GM23338 (cell line): Measurements from ENCODE around the gene SH2D5.

ENCODE experiments used
- CREB1 ChIP-seq: fragments of 250-450 bp; sonication (Bioruptor Pico); IDR thresholded peaks from 2 replicates; pipeline ENCODE4 v1.5.0; 2020; ENCODE audit warnings: low read depth, mild to moderate bottlenecking, moderate library complexity
- EZH2 ChIP-seq: fragments of 200-600 bp; sonication (generic); IDR thresholded peaks from one replicate; pipeline ENCODE4 v1.8.0; 2017; ENCODE audit warnings: antibody characterized with exemption, mild to moderate bottlenecking, low read depth; ENCODE audit not compliant: unreplicated experiment
- EZH2phosphoT487 ChIP-seq: fragments of 200-600 bp; sonication (generic); IDR thresholded peaks from one replicate; pipeline ENCODE4 v1.8.1; 2018; ENCODE audit warnings: antibody characterized with exemption; ENCODE audit not compliant: unreplicated experiment
- JUNB ChIP-seq: IDR thresholded peaks from one replicate; pipeline ENCODE4 v1.6.1; 2016; ENCODE audit warnings: antibody characterized with exemption; ENCODE audit not compliant: unreplicated experiment
- NANOG ChIP-seq: IDR thresholded peaks from 2 replicates; pipeline ENCODE4 v1.6.1; 2016; ENCODE audit warnings: antibody characterized with exemption, borderline replicate concordance
- POLR2AphosphoS5 ChIP-seq: IDR thresholded peaks from 2 replicates; pipeline ENCODE4 v1.6.1; 2016; ENCODE audit warnings: antibody characterized with exemption, low read depth
- STAT1 ChIP-seq: IDR thresholded peaks from one replicate; pipeline ENCODE4 v1.6.1; 2016; ENCODE audit warnings: antibody characterized with exemption; ENCODE audit not compliant: unreplicated experiment
- ZNF114 ChIP-seq: fragments of 250-450 bp; sonication (Bioruptor Pico); IDR thresholded peaks from 2 replicates; pipeline ENCODE4 v1.5.0; 2020; ENCODE audit warnings: mild to moderate bottlenecking, moderate library complexity
- TF ChIP-seq, protein P1 (sequence below): IDR thresholded peaks from 2 replicates; pipeline ENCODE4 v1.6.1; 2016; ENCODE audit warnings: antibody characterized with exemption
- TF ChIP-seq, protein P2 (sequence below), 2 experiments: fragments of 200-600 bp in 1 of 2; sonication (generic) in 1 of 2; conservative IDR thresholded peaks; 2 replicates each; pipeline versions ENCODE4 v1.5.1 to v1.6.1; 2016 to 2017; ENCODE audit warnings: antibody characterized with exemption in 2 of 2, low read depth in 2 of 2, mild to moderate bottlenecking in 2 of 2, moderate library complexity in 1 of 2
- TF ChIP-seq, protein P3 (sequence below): IDR thresholded peaks from one replicate; pipeline ENCODE4 v1.6.1; 2018; ENCODE audit warnings: antibody characterized with exemption; ENCODE audit not compliant: unreplicated experiment

DNA sequence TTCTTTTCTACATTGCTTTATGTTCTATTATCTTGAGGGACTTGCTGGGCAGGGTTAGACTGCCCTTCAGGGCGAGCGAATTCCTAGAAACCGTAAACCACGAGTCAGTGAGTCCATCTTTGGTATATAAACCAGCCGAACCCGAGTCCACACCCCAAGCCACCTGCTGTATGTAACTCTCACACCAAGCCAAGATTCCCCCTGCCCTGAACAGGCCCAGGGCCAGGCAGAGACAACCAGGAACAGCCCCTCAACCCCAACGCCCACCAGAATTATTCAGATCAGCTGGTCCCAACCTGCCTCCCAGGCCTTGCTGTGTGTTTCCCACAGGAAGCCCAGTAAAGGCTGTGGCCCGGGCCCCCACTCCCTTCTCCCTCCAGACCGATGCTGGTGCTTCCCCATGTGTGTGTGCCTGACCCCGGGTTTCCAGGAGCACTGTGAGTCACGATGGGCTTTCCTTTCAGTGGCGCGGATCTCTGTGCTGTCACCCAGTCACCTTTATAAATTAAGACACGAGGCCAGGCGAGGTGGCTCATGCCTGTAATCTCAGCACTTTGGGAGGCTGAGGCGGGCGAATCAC is 31.8 kb downstream of the SH2D5 start:
- TF ChIP-seq, protein P1, sequence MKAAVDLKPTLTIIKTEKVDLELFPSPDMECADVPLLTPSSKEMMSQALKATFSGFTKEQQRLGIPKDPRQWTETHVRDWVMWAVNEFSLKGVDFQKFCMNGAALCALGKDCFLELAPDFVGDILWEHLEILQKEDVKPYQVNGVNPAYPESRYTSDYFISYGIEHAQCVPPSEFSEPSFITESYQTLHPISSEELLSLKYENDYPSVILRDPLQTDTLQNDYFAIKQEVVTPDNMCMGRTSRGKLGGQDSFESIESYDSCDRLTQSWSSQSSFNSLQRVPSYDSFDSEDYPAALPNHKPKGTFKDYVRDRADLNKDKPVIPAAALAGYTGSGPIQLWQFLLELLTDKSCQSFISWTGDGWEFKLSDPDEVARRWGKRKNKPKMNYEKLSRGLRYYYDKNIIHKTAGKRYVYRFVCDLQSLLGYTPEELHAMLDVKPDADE: no peak
- TF ChIP-seq, protein P2, sequence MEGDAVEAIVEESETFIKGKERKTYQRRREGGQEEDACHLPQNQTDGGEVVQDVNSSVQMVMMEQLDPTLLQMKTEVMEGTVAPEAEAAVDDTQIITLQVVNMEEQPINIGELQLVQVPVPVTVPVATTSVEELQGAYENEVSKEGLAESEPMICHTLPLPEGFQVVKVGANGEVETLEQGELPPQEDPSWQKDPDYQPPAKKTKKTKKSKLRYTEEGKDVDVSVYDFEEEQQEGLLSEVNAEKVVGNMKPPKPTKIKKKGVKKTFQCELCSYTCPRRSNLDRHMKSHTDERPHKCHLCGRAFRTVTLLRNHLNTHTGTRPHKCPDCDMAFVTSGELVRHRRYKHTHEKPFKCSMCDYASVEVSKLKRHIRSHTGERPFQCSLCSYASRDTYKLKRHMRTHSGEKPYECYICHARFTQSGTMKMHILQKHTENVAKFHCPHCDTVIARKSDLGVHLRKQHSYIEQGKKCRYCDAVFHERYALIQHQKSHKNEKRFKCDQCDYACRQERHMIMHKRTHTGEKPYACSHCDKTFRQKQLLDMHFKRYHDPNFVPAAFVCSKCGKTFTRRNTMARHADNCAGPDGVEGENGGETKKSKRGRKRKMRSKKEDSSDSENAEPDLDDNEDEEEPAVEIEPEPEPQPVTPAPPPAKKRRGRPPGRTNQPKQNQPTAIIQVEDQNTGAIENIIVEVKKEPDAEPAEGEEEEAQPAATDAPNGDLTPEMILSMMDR (conservative IDR thresholded peaks at IDR 0.05; ENCODE audit: low read depth in 2 of 2): no peak
- TF ChIP-seq JUNB (no peak), EZH2 (no peak), POLR2AphosphoS5 (no peak), STAT1 (no peak), EZH2phosphoT487 (no peak), NANOG (no peak), ZNF114 (CRISPR knock-in tag) (no peak), CREB1 (CRISPR knock-in tag) (no peak)
- TF ChIP-seq, protein P3, sequence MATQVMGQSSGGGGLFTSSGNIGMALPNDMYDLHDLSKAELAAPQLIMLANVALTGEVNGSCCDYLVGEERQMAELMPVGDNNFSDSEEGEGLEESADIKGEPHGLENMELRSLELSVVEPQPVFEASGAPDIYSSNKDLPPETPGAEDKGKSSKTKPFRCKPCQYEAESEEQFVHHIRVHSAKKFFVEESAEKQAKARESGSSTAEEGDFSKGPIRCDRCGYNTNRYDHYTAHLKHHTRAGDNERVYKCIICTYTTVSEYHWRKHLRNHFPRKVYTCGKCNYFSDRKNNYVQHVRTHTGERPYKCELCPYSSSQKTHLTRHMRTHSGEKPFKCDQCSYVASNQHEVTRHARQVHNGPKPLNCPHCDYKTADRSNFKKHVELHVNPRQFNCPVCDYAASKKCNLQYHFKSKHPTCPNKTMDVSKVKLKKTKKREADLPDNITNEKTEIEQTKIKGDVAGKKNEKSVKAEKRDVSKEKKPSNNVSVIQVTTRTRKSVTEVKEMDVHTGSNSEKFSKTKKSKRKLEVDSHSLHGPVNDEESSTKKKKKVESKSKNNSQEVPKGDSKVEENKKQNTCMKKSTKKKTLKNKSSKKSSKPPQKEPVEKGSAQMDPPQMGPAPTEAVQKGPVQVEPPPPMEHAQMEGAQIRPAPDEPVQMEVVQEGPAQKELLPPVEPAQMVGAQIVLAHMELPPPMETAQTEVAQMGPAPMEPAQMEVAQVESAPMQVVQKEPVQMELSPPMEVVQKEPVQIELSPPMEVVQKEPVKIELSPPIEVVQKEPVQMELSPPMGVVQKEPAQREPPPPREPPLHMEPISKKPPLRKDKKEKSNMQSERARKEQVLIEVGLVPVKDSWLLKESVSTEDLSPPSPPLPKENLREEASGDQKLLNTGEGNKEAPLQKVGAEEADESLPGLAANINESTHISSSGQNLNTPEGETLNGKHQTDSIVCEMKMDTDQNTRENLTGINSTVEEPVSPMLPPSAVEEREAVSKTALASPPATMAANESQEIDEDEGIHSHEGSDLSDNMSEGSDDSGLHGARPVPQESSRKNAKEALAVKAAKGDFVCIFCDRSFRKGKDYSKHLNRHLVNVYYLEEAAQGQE: no peak
